ENCODE results near the gene PRSS27. TPM values are rescaled to one million over a fixed set of nuclear protein-coding genes. Genes with fewer than 3 reads are reported as not detected.

Gene PRSS27
- total RNA-seq, 2 experiments from 2014 or later: 1.9 to 2.0 TPM

DNA sequence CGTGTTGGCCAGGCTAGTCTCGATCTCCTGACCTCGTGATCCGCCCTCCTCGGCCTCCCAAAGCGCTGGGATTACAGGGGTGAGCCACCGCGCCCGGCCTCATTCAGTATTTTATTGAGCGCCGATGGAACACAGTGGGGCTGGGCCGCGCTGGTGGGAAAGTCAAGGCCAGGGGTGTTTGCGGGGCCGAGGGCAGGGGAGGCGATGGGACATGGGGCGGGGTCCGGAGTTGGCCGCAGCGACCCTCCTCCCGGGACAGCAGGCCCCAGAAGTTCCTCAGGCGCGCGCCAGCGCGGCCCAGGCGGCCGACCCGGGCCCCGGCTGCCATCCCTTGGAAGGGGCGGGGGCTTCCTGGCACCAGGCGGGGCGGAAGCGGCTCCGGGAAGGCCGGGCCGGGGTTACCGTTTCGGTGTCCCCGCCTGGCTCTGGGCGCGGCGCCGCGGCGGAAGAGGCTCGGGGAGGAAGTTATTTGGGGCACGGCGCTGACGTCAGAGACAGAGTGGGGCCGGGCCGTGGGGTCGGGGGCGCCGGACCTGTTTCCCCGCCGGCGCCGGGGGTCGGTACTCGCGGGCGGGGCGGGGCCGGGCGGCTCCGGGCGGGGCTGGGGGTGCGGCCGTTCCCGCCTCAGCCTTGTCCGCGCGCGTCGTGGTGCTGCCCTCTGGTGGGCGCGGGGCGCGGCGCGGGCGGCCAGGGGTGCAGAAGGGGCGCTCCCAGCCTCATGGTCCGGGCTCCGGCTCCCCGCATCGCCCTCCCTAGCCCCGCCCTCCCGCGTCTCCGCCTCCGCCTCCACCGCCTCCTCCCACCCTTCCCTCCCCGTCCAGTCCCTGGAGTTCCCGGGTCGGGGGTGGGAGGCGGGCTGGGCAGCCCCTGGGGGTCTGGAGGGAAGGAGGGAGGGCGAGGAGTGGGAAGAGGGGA, 952 bp upstream of the PRSS27 start:
- H3K36me3 Mint-ChIP-seq: no peaks in the 10 kb centered on the region
- peak overlapping the region; percentile 77 for H3K27ac Mint-ChIP-seq
- peaks cover 2% of the 10 kb centered on the region for H3K4me1 Mint-ChIP-seq
- H3K27me3 Mint-ChIP-seq: peaks cover 5% of the 10 kb centered on the region
- DNase-seq: peak; percentile 93
- peak overlapping the region; percentile 84 for H3K4me3 Mint-ChIP-seq
- H3K9me3 Mint-ChIP-seq: no peaks in the 10 kb centered on the region

DNA sequence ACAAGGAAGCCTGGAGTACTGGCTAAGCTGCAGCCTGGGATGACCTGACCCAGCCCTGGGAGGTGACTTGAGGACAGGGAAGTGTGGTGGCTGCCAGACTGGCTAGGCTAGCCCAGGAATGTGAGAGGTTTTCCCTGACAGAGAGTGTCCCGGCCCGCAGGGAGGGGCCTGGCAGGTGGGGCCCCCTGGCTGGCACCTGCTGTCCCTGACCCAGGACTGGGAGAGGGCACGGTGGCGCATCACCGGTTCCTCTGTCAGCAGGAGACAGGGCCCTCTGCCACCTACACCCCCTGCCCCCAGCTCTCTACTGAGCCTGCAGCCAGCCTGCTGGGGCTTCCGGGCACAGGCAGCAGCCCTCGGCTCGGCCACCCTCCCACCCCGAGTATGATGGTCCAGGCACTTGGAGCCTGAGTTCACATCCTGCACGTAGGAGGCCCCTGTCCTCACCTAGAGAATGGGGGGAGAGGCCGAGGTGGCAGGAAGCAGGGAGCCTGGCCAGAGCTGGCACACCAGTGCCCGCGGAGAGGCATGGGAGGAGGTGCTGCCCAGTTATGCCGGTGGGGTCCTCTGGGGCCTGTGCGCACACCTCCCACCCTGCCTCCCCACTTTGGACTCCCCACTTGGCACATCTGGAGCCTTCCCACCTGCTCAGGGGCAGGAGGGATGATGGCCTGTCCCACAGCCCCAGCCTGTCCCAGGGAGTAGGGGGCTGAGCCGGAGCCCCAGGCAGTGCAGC, 528 bp downstream of the PRSS27 start:
- H3K27ac Mint-ChIP-seq: no peak overlapping the region
- H3K36me3 Mint-ChIP-seq: no peaks in the 10 kb centered on the region
- no peak for DNase-seq
- H3K4me1 Mint-ChIP-seq: peaks cover 7% of the 10 kb centered on the region
- peaks cover 9% of the 10 kb centered on the region for H3K27me3 Mint-ChIP-seq
- H3K9me3 Mint-ChIP-seq: no peaks in the 10 kb centered on the region
- peak overlapping the region; percentile 50 for H3K4me3 Mint-ChIP-seq

DNA sequence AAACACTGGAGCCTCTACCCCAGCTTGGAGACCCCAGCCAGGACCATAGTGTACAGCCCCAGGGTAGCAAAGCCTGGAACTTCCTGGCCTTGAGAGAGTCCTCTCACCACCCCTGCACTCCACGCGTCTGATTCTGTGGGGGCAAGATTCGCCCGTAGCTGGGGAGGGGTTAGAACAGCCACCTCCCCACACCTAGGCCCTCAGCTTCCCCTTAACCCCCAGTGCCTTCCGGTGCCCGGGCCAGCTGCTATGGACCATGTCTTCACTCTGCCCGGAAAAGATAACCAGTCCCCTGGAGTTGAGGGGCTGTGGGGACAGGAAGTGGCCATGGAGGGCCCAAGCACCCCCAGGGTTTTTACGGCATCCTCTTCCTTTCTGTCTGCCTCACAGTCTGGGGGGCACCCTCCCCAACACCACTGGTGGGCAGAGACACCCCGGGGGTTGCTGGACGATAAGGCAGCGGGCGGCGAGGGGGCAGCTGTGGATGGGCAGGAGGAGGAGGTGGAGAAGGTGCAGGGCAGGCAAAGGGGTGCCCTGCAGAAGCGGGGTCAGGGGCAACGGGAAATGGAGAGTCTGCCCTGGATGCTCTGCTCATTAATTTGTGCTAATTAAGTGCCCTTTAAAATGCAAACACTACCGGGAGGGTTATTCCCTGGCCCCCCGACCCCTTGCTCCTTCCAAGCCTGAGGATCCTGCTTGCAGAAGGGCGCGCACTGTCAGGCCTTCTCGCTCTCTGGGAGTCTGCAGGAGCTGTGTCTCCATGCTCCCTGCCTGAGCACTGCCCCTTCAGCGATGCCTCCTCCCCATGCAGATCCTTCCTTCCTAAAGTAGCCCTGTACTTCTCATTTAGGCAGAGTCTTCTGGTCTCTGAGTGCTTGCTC, 2.4 kb downstream of the PRSS27 start:
- peaks cover 8% of the 10 kb centered on the region for H3K27me3 Mint-ChIP-seq

DNA sequence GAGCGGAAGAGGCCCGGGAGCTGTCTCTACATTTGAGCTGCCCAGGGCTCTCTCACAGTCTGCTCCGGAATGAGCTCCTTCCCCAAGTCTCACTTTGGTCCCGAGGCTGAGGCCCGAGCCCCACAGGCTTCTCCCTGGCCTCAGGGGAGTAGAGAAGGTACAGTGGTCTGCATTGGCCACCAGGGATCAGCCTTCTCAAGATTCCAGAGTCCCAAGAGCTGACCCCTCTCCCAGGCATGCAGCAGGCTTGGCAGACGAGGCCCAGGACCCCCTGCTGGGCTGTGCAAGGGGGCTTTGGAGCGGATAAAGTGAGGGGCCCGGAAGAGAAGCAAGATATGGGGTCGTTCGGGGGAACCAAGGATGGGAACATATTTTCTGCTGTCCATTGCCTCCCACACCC, 3.1 kb downstream of the PRSS27 start:
- H3K4me1 Mint-ChIP-seq: peaks cover 6% of the 10 kb centered on the region
- no peaks in the 10 kb centered on the region for H3K36me3 Mint-ChIP-seq
- no peak overlapping the region for H3K4me3 Mint-ChIP-seq
- no peaks in the 10 kb centered on the region for H3K9me3 Mint-ChIP-seq
- DNase-seq: no peak
- H3K27me3 Mint-ChIP-seq: peaks cover 8% of the 10 kb centered on the region
- H3K27ac Mint-ChIP-seq: no peak overlapping the region

More for the DNA sequence above, 2.4 kb downstream of the PRSS27 start:
- DNase-seq: no peak
- Mint-ChIP-seq H3K9me3 (no peaks in the 10 kb centered on the region), H3K4me1 (peaks cover 7% of the 10 kb centered on the region), H3K27ac (no peak overlapping the region), H3K36me3 (no peaks in the 10 kb centered on the region), H3K4me3 (no peak overlapping the region)

DNA sequence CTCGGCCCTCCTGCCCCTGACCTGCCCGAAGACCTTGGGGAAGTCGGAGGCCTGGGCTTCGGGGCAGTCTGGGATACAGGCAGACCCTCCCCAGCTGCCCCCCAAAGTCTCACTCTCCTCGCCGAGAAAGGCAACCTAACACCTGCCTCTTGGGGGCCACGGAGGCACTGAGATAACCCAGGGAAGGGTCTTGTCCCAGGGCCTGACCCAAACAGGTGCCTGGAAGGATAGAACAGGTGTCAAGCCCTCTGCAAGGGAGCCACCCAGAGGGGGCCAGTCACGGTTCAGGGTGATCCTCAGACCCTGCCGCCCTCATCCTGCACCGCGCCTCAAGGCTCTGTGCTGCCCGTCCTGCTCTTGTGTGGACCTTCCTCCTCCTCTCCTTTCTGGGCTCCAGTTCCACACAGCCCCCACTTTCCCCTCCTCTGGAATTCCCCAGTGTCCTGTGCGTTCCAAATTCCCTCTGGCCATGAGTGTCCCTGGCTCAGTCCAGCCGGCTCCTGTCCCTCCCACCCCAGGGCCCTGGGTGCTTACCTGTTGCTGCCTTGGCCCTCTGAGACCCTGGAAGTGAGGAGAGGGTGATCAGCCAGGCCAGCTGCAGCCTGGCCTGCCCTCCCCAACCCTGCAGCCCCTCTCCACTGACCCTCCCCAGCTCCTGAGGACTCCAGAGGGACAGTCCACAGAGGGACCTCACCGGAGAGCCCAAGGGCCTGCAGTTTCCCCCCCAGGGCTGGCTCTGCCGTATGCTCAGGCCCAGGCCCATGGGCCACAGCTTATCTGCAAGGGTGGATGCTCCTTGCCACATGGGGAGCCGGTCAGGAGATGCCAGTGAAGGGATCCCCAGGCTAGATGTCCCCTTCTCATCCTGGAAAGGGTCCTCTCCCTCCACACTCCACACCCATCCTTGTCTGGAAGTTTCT, 3.8 kb downstream of the PRSS27 start:
- H3K4me1 Mint-ChIP-seq: peaks cover 6% of the 10 kb centered on the region
- H3K27me3 Mint-ChIP-seq: peaks cover 8% of the 10 kb centered on the region
- H3K9me3 Mint-ChIP-seq: no peaks in the 10 kb centered on the region
- no peaks in the 10 kb centered on the region for H3K36me3 Mint-ChIP-seq
- H3K27ac Mint-ChIP-seq: no peak overlapping the region
- peak overlapping the region; percentile 34 for H3K4me3 Mint-ChIP-seq
- DNase-seq: no peak

DNA sequence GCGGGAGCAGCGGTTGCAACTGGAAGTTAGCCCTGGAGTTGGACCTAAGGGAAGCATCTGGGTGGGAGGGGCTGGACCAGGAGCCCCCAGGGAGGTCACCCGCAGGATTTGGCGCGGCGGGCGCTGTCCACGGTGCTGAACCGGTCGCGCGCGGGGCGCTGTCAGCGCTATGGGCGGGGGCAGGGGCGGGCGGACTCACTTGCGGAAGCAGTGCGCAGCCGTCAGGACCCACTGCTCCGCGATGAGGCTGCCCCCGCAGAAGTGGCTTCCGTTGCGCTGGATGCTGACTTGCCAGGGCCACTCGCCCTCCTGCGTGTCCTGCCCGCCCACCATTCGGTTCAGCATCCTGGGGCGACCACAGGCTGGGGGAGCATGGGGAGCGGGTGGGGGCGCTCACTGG, 4.5 kb downstream of the PRSS27 start:
- Mint-ChIP-seq H3K27ac (no peak overlapping the region), H3K27me3 (peaks cover 8% of the 10 kb centered on the region), H3K9me3 (no peaks in the 10 kb centered on the region), H3K4me3 (no peak overlapping the region), H3K4me1 (peaks cover 6% of the 10 kb centered on the region), H3K36me3 (no peaks in the 10 kb centered on the region)
- DNase-seq: peak; percentile 84

DNA sequence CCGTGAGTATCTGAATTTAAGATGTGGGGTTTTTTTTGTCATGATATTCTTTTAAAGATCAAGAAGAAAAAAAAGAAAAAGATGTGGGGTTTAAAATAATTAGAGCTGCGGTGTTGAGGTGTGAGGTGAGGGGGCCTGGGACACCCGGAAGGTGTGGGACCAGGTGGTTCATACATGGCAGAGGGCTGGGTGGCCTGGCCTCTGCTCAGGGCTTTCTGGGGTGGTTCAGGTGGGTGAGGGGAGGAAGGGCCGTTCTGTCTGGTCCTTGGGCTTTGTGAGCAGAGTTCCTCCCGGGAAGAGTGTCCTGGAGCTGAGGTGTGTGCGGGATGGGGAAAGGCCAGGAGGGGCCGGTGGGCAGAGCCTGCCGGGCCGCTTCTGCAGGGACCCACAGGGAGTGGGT, 5.0 kb downstream of the PRSS27 start:
- H3K4me3 Mint-ChIP-seq: no peak overlapping the region
- H3K4me1 Mint-ChIP-seq: peaks cover 6% of the 10 kb centered on the region
- no peak overlapping the region for H3K27ac Mint-ChIP-seq
- no peaks in the 10 kb centered on the region for H3K9me3 Mint-ChIP-seq
- peaks cover 8% of the 10 kb centered on the region for H3K27me3 Mint-ChIP-seq
- no peak for DNase-seq
- no peaks in the 10 kb centered on the region for H3K36me3 Mint-ChIP-seq

DNA sequence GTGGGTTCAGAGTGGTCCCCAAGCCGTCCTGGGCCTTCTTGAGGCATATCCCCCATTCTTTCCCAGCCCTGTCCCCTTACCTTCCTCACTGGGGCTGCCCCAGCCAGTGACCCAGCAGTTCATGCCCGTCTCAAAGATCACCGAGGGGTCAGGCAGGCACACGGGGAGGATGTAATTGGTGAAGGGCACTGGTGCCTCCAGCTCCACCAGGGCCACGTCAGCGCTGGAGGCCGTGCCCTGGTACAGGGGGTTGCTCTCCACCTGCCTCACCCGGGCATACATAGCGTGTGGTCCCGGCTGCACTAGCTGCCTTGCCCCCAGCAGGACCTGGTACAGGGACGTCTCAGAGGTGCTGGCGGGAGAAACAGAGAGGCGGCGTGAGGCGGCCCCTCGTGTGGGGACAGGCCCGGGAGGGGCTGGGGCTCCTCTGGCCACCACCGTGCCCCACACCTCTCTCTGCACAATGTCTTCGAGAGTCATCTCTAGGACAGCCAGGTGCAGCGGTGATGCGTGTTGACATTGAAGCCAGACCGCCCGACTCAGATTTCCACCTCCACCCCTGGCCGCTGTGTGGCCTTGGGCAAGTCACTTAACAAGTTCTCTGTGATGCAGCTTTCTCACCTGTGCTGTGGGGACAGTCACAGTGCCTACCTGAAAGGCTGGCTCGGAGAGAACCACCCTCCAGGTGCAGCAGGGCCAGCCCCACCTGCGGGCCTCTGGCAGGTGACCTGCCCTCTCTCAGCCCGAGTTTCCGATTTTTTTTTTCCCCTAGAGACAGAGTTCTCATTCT, 5.8 kb downstream of the PRSS27 start:
- Mint-ChIP-seq H3K4me3 (no peak overlapping the region), H3K9me3 (no peaks in the 10 kb centered on the region)
- no peak for DNase-seq

DNA sequence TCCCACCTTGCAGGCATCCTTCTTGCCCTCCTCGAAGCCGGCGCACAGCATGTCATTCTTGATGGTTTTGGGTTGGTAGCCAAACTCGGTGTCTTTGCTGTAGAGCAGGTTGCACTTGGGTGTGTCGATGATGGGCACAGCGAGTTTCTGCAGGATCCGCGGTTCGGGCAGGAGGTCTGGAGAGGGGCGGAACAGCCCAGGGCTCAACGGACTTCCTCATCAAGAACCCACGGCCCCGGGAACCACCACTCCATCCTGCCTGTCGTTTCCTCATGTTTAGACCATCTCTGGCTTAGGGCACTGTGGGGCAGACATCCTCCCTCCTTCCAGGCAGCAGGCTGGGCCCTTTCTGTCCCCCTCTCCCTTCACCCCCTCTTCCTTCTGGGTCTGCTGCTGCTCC, 6.5 kb downstream of the PRSS27 start:
- no peak for DNase-seq
- H3K9me3 Mint-ChIP-seq: no peaks in the 10 kb centered on the region
- H3K27me3 Mint-ChIP-seq: peaks cover 8% of the 10 kb centered on the region
- H3K36me3 Mint-ChIP-seq: no peaks in the 10 kb centered on the region
- H3K27ac Mint-ChIP-seq: no peak overlapping the region
- peaks cover 6% of the 10 kb centered on the region for H3K4me1 Mint-ChIP-seq
- H3K4me3 Mint-ChIP-seq: no peak overlapping the region

More for the DNA sequence above, 5.8 kb downstream of the PRSS27 start:
- Mint-ChIP-seq H3K27me3 (peaks cover 8% of the 10 kb centered on the region), H3K36me3 (no peaks in the 10 kb centered on the region), H3K4me1 (peaks cover 6% of the 10 kb centered on the region), H3K27ac (no peak overlapping the region)

DNA sequence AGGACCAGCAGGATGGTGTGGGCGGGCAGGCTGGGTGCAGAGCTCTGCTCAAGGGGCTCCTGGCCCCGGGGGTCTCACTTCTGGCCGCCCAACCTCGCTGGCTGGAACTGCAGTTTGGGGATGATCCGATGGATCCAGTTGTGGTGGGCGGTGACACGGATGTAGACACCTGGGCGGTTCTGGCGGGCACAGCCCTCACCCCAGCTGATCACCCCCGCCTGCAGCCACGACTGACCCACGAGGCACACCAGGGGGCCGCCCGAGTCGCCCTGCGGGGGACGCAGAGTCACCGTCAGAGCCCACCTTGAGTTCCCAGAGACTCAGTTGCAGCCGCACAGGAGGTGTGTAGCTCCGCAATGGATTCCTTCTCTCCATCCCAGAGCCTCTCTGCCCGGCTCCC, 7.5 kb downstream of the PRSS27 start:
- H3K4me1 Mint-ChIP-seq: peaks cover 6% of the 10 kb centered on the region
- peaks cover 4% of the 10 kb centered on the region for H3K36me3 Mint-ChIP-seq
- DNase-seq: no peak
- no peaks in the 10 kb centered on the region for H3K9me3 Mint-ChIP-seq
- peaks cover 8% of the 10 kb centered on the region for H3K27me3 Mint-ChIP-seq
- H3K27ac Mint-ChIP-seq: no peak overlapping the region
- no peak overlapping the region for H3K4me3 Mint-ChIP-seq

DNA sequence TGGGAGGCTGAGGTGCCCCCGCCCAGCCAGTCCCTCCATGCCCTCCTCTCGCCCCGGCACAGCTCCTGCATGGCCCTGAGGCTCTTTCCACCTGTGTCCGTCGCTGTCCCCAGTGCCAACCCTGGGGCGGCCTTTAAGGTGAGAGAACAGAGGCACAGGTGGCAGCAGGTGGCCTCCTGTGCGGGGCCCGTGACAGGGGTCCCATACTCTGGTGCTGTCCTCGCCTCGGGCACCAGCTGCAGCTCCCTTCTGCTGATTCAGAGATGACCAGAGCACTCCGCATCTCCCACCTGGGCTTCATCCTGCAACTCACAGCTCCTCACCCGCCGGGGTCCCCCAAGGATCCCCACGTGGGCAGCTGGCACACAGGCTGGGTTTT, 8.0 kb downstream of the PRSS27 start:
- no peak overlapping the region for H3K4me3 Mint-ChIP-seq
- DNase-seq: no peak
- no peaks in the 10 kb centered on the region for H3K9me3 Mint-ChIP-seq
- peaks cover 6% of the 10 kb centered on the region for H3K4me1 Mint-ChIP-seq
- H3K27ac Mint-ChIP-seq: no peak overlapping the region
- H3K27me3 Mint-ChIP-seq: peaks cover 8% of the 10 kb centered on the region
- peaks cover 4% of the 10 kb centered on the region for H3K36me3 Mint-ChIP-seq

DNA sequence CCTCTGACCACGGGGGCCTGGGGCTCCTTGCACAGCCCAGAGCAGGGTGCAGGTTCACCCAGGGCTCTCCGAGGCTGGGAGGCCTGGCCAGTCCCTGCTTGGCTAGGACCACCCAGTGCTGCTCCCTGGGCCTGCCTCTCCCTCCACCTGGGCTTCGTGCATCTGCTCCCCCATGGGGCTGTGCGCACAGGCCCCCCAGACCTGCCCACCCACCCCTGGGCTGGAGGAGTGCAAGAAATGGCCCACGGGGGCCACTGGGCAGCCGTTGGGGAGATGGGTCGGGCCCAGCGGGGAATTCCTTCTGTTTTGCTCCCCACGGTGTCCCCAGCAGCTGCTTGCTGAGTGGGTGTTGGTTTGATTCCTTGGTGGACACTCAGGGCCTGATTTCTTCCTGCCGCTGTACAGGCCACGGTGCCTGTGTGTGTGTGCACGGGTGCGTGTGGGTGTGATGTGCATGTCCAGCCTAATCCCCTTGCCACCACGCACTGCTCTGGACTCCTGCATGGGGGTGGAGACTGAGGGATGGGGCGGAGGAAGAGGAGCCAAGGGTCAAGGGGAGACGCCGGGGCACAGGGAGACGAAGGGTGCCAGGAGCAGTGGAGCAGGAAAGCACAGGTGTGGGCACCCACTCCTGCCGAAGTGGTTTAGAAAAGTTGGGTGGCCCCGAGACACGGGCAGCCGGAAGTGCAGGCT, 8.5 kb downstream of the PRSS27 start:
- Mint-ChIP-seq H3K4me1 (peaks cover 6% of the 10 kb centered on the region), H3K36me3 (peaks cover 4% of the 10 kb centered on the region), H3K27me3 (peaks cover 8% of the 10 kb centered on the region), H3K9me3 (no peaks in the 10 kb centered on the region), H3K4me3 (no peak overlapping the region), H3K27ac (no peak overlapping the region)
- DNase-seq: no peak

DNA sequence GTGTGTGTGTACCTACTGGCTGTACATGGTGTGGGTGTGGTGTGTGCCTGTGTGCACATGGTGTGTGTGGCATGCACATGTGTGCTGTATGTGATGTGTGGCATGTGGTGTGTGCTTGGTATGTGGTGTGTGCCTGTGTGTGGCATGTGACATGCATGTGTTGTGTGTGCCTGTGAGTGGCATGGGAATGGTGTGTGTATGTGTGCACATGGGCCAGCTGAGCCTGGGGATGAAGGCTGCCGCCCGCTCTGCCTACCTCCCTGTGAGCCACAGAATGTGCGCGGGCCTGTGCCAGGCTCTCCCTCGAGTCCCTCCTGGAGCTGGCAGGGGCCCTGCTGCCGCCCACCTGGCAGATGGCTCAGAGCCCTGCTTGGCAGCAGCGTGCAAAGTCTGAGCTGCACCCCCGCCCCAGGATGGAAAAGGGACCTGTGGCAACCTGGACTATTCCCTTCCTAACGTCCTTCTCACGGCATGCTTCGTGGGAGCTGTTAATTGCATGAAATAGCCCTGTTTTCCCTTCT, 9.3 kb downstream of the PRSS27 start:
- no peak overlapping the region for H3K27ac Mint-ChIP-seq
- no peak overlapping the region for H3K4me3 Mint-ChIP-seq
- no peak for DNase-seq
- H3K9me3 Mint-ChIP-seq: no peaks in the 10 kb centered on the region
- H3K36me3 Mint-ChIP-seq: peaks cover 4% of the 10 kb centered on the region
- H3K27me3 Mint-ChIP-seq: peaks cover 8% of the 10 kb centered on the region
- peaks cover 3% of the 10 kb centered on the region for H3K4me1 Mint-ChIP-seq

Data from activated naive CD8-positive, alpha-beta T cell treated with anti-CD3 and anti-CD28 coated beads for 36 hours (primary cell).